Heart left ventricle (tissue), 13 donors: ENCODE measurements around the gene SCG3.

Source experiments
- POLR2A ChIP-seq, 2 donors: fragments of 450-650 bp; IDR thresholded peaks; one replicate each; pipeline ENCODE4 v1.6.1; 2017; ENCODE audit warnings: antibody characterized with exemption in 2 of 2, mild to moderate bottlenecking in 2 of 2, moderate library complexity in 2 of 2
- TF ChIP-seq, protein P1 (sequence below), 12 donors: fragments of 200-600 bp; sonication (generic) in 4 of 12; IDR thresholded peaks; one replicate each; pipeline versions ENCODE4 v1.5.0 to v1.8.0; 2018 to 2022; ENCODE audit warnings: antibody characterized with exemption in 12 of 12, mild to moderate bottlenecking in 5 of 12
- donor health status: ischemic (EF 13 %, LVEDD 7.1; RV severe dilation, severe dysfunction).
- donor health status: DM: no; HTN: yes; CAD: no.
- donor health status: DM: no; HTN: no; CAD: no.
- donor health status: ischemic (EF 25% LVEDD 6.9; RV normal size, moderate dysfunction).
- donor health status: ischemic (EF 25% LVEDD 5.7; RV mildly dilated, moderate dysfunction).
- donor health status: ischemic (EF 35%, LVEDD 5.7; RV mildly dilated, moderate dysfunction).
- donor health status: nonischemic (EF 11% LVEDD 7.7; RV severe dilation, severe dysfunction).
- donor health status: DM: yes; HTN: yes; CAD: no.
- donor health status: PGD.
- donor health status: ischemic (EF 29% LVEDD 5.4; RV normal size, mild dysfunction).
- donor health status: nonischemic (EF 23%, LVEDD 6.1; RV moderate dilation, normal function).

- TF ChIP-seq, protein P1, sequence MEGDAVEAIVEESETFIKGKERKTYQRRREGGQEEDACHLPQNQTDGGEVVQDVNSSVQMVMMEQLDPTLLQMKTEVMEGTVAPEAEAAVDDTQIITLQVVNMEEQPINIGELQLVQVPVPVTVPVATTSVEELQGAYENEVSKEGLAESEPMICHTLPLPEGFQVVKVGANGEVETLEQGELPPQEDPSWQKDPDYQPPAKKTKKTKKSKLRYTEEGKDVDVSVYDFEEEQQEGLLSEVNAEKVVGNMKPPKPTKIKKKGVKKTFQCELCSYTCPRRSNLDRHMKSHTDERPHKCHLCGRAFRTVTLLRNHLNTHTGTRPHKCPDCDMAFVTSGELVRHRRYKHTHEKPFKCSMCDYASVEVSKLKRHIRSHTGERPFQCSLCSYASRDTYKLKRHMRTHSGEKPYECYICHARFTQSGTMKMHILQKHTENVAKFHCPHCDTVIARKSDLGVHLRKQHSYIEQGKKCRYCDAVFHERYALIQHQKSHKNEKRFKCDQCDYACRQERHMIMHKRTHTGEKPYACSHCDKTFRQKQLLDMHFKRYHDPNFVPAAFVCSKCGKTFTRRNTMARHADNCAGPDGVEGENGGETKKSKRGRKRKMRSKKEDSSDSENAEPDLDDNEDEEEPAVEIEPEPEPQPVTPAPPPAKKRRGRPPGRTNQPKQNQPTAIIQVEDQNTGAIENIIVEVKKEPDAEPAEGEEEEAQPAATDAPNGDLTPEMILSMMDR (IDR thresholded peaks at IDR 0.05) = no peak
- no peak for TF ChIP-seq POLR2A (IDR thresholded peaks at IDR 0.05)
Measured at GRCh38 chr15:51647128-51647562, 34.2 kb upstream of the SCG3 start.
